HG03175 (cell line): ENCODE data around the gene PCGF2.
"Not testable (repeated sequence)": the region's sequence is repeated elsewhere in the genome, so short reads cannot be mapped to it uniquely, and the experiment has no call there.

Experiments used
- ATAC-seq: cut with Tn5 transposase; IDR thresholded peaks from one replicate; pipeline ENCODE4 v1.9.1; 2021; ENCODE audit warnings: mild to moderate bottlenecking, moderate library complexity; ENCODE audit not compliant: unreplicated experiment

The PCGF2 gene

DNA sequence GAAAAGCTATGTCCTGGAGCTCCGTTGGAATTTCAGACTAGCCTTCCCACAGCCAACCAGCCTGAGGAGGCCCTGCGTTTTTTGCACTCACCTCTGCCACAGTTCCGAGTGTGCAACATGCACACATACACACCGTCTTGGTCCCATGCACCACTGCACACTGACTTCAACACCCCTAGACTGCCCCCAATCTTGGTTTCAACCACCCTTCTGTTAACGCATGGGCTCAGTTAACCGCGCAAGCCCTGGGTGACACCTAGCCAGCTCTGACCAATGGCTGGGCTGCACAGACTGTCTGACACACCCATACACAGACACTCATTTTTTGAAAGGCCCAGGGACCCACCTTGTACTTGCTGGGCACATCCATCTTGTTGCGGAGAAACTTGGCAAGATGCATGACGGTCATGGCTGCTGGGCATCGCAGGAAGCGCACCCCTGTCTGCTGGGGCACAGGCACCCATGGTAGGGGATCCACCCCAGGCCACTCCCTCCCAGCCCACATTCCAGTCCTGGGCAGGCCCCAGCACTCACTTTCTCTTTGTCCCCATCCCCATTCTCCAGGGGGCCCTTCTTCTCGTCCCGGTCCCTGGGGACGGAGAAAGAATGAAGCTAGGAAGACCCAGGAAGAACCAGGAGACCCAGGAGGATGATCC, 10.0 kb downstream of the PCGF2 start:
- ATAC-seq, result no peak

DNA sequence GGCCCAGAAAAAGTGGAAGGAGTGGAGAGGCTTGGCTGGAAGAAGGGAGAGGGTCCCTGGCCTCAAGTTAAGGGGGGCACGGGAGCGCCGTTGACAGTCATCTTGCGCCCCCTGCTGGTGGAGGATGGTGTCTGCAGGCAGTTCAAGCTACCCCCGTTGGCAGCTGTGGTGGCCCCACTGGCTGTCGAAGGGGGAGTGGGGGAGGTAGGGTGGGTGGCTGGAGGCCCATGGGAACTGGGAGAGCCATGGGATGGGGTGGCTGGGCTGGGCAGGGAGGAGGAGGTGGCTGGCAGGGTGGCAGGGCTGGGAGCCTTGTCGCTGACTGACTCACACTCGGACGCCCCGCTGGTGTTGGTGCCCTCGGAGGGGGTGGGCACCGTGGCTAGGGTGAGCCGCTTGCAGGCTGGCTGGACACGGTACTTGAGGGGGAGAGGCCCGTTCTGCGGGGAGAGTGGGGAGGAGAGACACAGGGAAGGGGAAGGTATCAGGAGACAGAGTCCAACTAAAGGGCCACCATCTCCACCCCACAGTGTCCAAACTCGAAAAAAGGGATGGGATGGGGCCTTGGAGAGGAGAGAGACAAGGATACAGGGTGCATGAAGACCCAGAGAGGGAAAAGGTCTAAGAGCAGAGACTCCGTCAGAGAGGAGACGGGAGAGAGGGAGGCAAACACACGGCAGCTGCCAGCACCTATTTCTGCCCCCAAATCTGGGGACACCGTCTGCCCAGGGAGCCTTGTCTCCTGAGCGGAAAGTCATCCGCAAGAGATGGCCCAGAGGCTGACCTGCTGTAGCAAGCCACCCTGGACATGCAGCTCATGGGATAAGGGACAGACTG, 12.8 kb downstream of the PCGF2 start:
- no peak for ATAC-seq

DNA sequence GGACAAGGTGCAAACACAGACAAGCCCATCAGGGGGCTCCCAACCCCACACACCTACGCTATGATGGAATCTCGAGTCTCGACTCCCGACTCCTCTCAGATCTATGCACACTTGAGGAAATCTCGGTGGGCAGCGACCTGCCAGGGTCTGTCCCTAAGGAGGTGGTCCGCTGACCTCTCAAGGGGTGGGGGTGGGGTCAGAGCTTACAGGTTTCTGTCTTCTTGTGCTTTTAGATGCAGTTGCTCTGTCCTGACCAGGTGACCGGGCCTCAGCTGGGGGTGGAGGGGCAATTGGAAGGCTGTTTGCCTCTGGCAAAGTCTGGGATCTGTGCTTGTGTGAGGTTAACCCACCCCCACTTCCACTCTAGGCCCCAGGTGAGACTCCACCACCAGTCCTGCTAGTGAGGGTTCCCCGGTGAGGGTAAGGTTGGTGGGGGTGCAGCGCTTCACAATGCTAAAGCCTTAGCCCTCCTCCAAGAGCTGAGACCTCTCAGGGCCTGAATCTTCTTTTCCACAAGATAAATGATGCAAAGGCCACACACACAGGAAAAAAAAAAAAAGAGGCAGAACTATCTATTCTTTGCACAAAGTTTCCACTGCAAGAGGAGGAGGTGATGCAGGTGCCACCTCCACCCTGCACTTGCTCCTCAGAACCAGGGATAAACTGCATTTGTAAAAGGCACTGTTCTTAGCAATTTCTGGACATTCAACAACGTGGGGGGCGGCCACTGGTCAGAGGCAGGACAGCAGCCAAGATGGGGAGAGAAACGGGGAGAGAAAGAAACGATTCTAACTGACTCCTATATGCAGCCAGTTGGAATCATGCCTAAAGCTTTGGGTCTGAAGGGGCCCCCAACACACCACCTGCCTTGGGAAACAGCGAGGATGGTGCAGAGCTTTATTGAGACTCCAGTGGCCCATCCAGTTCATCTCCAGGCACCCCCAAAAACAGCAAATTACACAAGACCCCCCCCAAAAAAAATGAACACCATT, 13.9 kb downstream of the PCGF2 start:
- ATAC-seq, result no peak

DNA sequence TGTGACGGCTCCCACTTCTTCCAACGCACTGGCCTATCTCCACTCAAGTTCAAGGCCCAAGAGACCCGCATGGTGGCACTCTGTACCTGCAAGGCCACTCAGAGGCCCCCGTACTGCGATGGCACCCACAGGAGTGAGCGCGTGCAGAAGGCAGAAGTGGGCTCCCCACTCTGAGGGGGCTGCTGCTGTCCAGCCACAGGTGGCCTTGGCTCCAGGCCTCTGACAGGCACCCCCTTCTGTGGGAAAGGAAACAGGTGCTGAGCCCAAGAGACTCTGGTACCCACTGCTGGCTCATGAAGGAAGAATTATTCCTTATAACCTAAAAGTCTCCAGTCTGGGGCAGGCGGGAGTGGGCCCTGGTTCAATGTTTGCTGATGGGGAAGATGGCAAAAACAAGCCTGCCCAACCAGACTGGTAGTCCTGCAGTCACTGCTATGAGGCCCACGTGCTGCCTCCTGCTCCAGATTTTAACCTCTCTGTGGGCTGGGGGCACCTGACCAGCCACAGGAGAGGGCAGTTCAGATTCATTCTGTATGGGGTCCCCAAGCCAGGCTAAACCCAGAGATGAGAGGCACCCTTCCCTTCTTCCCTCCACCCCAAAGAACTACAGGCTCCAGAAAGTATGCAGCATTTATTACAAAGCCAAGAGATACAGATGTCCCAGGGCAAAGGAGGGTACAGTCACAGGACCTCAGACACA, 14.7 kb downstream of the PCGF2 start:
- ATAC-seq, result no peak

DNA sequence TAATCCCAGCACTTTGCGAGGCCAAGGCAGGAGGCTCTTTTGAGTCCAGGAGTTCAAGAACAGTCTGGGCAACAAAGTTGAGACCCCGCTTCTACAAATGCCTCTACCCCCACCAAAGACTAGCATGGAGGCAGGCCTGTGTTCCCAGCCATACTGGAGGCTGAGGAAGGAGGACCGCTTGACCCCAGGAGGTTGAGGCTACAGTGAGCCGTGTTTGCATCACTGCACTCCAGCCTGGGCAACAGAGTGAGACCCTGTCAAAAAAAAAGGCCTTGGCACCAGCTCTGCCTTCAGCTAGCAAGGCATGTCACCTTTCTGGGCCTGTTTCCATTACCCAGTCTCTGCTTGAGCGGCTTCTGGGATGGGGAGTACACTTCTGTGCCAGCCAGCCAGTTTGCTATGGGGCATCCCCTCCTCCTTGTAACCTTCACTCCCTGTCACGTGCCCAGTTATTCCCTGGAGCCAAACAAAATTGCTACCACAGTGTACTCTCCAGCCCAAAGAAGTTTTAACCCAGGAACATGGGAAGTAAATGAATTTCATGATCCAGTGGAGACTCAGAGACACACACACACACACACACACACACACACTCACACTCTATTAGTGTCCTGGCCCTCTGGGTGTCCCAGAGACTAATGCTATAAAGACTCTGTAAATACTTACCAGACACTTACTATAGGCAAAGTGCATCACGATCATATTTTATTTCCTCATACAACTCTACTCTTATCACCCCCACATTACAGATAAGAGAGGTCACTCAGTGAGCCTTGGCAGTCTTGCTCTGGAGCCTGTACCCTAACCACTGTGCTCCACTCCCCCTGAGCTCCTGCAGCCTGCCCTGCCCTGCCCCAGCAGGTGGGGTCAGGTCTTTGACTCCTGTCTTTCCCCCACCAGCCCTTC, 15.5 kb downstream of the PCGF2 start:
- ATAC-seq, result no peak

DNA sequence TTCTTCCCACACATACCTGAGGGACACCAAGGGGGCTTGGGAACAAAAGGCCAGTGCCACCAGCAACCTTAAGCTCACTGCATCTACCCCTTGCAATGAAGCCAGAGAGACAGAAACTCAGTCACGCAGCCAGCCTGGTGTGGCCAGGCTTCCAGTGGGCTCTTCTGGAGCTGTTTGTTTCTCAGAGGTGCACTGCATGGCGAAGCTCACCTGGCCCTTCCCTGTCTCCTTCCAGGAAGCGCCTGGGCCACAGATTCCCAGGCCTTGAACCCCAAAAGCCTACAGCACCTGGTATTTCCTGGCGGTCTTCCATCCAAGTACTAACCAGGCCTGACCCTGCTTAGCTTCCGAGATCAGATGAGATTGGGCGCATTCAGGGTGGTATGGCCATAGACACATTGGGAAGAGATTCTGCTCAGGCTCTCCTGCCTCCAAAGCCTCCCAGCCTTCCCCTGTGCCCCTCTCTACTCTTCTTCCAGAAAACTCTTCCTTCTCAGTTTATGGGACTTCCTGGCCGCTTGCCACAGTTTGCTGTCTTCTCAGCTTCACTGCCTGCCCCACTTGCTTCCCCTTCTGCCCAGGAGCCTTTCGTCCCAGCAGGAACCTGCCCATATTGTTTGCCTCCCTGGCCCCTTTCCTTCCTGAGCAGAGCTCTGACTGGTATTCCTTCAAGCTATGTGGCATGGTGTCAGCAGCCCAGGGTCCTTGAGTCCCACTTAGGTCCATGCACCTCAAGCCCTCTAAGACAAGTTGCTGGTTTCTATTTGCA, 16.4 kb downstream of the PCGF2 start:
- ATAC-seq, result no peak

DNA sequence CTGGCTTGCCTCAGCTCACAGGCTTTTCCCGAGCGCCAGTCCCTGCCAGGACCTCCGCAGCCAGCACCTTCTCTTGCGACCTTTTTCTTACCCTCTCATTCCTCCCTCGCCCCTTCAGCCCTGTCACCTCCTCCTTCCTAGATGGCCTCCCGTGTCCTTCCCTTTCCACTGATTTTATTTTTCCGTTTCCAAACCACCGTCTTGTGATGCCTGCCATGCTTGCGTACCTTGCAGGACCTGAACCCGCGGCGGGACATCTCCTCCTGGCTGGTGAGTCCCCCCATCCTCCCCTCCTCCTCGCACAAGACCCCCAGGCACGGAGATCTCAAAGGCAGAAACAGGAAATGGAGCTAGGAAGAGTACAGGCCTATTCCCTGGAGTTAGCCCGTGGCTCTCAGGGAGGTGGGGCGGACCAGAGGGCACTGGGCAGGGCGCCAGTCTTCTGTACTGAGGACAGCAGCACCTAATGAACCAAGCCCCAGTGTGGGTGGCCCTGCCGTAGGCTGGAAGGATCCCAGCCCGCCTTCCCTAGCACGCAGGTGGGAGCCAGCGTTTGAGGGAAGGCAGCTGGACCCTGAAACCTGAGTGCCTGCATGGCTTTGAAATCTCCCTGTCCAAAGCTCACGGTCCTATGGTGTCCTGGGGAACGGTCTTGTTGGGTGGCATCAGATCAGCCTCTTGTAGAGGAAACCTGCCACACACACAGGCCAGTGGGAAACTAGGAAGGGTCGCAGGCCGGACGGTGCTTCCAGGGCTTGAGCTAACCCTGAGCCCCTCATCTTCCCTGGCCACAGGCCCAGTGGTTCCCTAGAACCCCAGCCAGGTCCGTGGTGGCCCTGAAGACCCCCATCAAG, 17.4 kb downstream of the PCGF2 start:
- ATAC-seq, result no peak

DNA sequence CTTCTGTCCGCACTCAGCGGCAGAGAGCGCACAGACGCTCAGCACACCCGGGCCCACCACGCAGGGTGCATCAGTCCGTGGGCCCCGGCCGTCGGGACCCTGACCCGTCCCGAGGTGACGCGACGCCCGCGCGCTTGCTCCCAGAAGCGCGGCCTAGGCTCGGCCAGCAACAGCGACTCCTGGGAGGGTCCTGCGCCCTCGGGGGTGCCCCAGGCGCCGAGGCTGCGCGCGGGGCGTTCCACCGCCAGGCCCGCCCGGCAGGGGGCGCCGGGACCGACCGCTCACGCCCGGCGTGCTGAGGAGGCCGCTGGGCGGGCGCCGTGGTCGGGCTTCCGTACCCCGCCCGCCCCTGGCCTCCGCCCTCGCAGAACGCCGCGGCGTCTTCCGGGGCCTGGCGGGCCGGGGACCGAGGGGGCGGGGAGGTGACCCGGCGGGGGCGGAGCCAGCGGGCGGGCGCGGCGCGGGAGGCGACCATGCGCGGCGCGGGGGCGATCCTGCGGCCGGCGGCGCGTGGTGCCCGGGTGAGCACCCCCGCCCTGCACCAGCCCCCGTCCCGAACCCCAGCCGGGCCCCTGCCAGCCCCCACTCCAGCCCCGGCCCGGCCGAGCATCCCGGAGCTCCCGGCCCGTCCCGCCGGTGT, 18.1 kb downstream of the PCGF2 start, which contains the start of gene CISD3:
CISD3 (plus strand) TSS at position 456 of the 640 bp plus-strand sequence; CDS start at position 474, 18 bp downstream.
- ATAC-seq, result peak; percentile 73

DNA sequence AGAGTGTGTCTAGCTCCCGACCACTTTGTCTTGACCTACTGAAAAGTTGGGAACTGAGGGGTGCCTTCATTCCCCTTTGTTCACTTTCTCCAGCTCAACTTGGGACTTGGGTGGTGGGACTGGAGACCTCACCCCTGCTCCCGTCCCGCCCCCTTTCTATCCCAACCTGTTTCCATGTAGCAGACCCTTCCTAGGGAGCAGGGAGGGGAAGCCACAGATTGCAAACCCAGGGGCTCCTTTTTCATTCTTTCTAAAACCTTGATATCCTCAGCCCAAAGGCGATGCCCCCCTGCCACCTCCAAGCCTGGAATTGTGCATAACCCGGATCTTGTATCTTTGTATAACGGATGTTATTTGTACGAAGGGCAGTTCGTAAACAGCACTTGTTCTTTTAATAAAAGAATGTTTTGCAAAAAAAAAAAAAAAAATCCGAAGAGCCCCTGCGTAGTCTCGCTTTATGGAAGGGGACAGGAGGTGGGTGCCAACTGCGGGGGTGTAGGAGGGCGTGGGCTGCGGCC, 18.7 kb downstream of the PCGF2 start:
- ATAC-seq, result no peak

DNA sequence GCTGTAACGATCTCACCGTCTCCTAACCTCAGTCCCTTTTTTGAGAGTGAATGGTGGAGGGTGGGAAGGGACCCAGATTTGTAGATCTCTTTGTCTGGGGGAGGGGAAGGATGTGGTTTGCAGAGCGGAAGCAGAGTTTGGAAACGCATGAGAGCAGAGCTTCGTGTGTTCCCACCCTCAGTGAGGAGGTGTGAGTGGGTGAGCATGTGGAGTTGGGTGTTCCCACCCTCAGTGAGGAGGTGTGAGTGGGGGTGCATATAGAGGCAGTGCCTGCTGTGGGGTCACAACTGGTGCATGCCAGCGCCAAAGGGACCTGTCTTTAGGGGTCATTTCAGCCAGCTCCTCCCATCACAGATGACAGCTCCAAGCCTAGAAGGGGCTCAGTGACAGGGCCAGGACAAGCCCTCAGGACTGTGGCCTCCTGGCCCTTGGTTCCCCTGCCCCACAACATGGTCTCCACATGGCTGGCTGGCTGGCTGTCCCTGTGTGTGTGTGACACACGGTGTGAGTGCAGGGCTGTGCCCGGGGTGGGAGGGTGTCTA, 19.8 kb downstream of the PCGF2 start:
- no peak for ATAC-seq

DNA sequence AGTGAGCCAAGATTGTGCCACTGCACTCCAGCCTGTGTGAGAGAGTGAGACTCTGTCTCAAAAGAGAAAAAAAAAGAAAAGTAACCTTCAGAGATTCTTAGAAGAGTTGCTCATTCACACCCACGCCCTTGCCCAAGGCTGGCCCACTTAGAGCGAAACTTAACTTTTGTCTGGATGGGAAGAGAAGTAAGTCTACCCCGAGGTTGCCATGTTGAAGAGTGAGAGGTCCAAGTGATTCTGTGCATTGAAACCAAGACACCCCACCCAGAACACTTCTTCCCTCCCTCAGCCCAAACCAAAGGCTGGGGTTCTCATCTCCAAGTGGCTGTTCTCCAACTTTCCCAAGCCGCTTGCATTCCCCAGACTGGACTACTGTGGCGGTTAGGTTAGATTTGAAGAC, 20.4 kb downstream of the PCGF2 start:
- no peak for ATAC-seq

DNA sequence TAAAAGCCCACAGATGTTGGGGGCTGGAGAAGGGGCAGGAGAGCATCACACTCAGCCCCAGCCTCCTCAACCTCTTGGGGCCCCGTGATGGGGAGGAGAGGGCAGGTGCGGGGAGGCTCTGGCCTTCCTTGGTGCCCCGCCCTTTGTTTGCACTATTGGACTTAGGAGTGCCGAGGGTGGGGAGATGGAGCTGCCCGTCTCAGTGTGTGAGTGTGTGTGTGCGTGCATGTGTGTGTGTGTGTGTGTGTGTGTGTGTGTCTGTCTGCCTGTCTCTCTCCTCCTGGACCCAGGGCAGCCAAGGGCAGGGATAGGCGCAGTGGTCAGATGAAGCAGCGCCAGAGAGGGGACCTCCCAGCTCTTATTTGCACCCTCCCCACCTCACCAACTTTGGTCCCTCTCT, 22.0 kb downstream of the PCGF2 start:
- not testable (repeated sequence) for ATAC-seq

DNA sequence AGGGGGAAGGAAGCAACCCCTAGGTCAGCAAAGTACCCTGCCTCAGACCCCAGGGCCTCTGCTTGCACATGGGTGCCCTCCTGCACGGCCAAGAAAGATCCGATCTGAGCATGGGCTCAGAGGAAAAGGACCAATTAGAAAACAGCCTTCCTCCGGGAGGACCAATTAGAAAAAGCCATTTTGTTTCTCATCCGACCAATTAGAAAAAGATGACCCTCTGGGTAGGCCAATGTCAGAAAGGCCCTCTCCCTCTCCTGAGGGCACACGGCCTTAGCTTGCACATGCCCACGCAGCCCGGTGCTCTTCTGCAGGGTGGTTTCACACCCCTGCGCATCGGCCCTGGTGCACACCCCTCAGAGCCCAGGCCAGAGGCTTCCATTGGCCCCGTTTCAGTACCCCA, 23.1 kb downstream of the PCGF2 start:
- ATAC-seq, result no peak

DNA sequence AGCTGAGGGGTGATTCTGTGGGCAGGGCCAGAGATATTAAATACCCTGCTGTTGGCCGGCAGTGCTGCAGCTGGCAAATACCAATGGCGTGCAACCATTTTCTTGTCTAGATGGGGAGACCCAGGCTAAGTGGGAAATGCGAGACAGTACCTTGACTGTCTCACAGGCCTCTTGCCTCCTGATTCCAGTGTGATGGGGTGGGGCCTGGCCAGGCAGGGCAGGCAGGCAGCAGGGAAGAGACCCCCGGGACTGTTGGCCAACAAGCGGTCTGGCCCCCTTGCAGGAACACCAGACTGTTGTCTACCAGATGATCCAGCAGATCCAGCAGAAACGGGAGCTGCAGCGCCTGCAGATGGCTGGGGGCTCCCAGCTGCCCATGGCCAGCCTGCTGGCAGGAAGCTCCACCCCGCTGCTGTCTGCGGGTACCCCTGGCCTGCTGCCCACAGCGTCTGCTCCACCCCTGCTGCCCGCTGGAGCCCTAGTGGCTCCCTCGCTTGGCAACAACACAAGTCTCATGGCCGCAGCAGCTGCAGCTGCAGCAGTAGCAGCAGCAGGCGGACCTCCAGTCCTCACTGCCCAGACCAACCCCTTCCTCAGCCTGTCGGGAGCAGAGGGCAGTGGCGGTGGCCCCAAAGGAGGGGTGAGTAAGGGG, 23.7 kb downstream of the PCGF2 start:
- no peak for ATAC-seq

DNA sequence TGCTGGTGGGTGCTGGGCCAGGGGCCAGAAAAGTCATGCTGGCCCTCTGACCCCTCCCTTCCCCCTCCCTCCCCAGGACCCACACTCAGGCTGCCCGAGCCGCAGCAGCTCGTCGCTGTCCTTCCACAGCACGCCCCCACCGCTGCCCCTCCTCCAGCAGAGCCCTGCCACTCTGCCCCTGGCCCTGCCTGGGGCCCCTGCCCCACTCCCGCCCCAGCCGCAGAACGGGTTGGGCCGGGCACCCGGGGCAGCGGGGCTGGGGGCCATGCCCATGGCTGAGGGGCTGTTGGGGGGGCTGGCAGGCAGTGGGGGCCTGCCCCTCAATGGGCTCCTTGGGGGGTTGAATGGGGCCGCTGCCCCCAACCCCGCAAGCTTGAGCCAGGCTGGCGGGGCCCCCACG, 26.3 kb downstream of the PCGF2 start:
- ATAC-seq, result no peak

DNA sequence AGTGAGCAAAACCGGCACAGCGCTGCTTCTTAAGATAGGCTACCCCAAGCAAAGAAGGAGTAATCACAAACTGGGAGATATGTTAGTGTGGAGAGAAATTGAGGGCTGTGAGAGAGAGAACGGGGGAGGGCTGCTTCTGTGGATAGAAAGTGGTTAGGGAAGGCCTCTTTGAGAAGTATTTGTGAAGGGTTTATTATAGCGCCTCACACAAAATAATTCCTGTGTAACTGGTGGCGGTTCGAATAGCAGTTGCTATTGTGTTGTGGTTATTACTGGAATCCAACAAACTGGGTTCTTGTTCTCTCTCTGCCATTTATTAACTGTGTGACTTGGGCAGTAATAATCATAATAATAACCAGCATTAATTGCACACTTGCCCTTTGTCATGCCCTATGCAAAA, 27.2 kb downstream of the PCGF2 start:
- ATAC-seq, result no peak
